Smooth muscle cell (in vitro differentiated cells): ENCODE results near the gene LAMC2. TPM values are rescaled to one million over a fixed set of nuclear protein-coding genes. Genes with fewer than 3 reads are reported as not detected.

Experiments used
- DNase-seq: peaks from one replicate; lab custom pipeline; 2025; ENCODE audit not compliant: unreplicated experiment; lab: John Stamatoyannopoulos, UW
- H2AFZ ChIP-seq: fragments of 200-600 bp; sonication (generic); 2 replicates; pipeline ENCODE4 v1.6.0; 2016; ENCODE audit warnings: antibody characterized with exemption, low read depth, mild to moderate bottlenecking
- H3F3A ChIP-seq: fragments of 200-600 bp; sonication (generic); 2 replicates; pipeline ENCODE4 v1.6.0; 2017; ENCODE audit warnings: antibody characterized with exemption, low read depth
- H3K27ac ChIP-seq: fragments of 200-600 bp; sonication (generic); 2 replicates; pipeline ENCODE4 v1.5.1; 2016; ENCODE audit warnings: low read depth, mild to moderate bottlenecking
- H3K27me3 ChIP-seq: fragments of 200-600 bp; sonication (generic); 2 replicates; pipeline ENCODE4 v1.6.1; 2016; ENCODE audit warnings: low read depth, mild to moderate bottlenecking
- H3K36me3 ChIP-seq: fragments of 200-600 bp; sonication (generic); 2 replicates; pipeline ENCODE4 v1.5.1; 2016; ENCODE audit warnings: low read depth
- H3K4me1 ChIP-seq: fragments of 200-600 bp; sonication (generic); 2 replicates; pipeline ENCODE4 v1.5.1; 2016; ENCODE audit warnings: low read depth
- H3K4me2 ChIP-seq: fragments of 200-600 bp; sonication (generic); 2 replicates; pipeline ENCODE4 v1.6.0; 2016; ENCODE audit warnings: mild to moderate bottlenecking
- H3K4me3 ChIP-seq: fragments of 200-600 bp; sonication (generic); 2 replicates; pipeline ENCODE4 v1.5.1; 2016; ENCODE audit warnings: mild to moderate bottlenecking
- H3K79me2 ChIP-seq: fragments of 200-600 bp; sonication (generic); 2 replicates; pipeline ENCODE4 v1.6.0; 2016; ENCODE audit warnings: low read depth, mild to moderate bottlenecking
- H3K9ac ChIP-seq: fragments of 200-600 bp; sonication (generic); 2 replicates; pipeline ENCODE4 v1.6.0; 2016; ENCODE audit warnings: low read depth
- H3K9me3 ChIP-seq: fragments of 200-600 bp; sonication (generic); replicated peaks from 2 replicates; pipeline ENCODE4 v1.5.1; 2016; ENCODE audit warnings: low read depth
- H4K20me1 ChIP-seq: fragments of 200-600 bp; sonication (generic); 2 replicates; pipeline ENCODE4 v1.6.0; 2016; ENCODE audit warnings: low read depth
- WGBS: methylation state at CpG from one replicate; pipeline ENCODE4 v1.1.7; 2016; ENCODE audit warnings: low lambda C conversion rate; 5-methylcytosine and 5-hydroxymethylcytosine counted together
- polyA plus RNA-seq: library from polyadenylated mRNA; unstranded; fragments of >200 nt; fragmentation: Nextera tagmentation; extraction: Ambion mirVana; gene quantifications from 2 replicates; pipeline ENCODE4 v1.2.1, GENCODE V29; 2016
- total RNA-seq: library from RNA; depleted of rRNA; stranded (reverse); fragments of >200 nt; gene quantifications from 2 replicates; pipeline ENCODE4 v1.2.3, GENCODE V29; 2014
- TF ChIP-seq, protein P1 (sequence below): fragments of 200-600 bp; sonication (generic); IDR thresholded peaks from 2 replicates; pipeline ENCODE4 v1.5.1; 2017; ENCODE audit warnings: borderline replicate concordance, mild to moderate bottlenecking, antibody characterized with exemption; ENCODE audit not compliant: insufficient read depth, poor library complexity, severe bottlenecking

Gene LAMC2
- total and polyA plus RNA-seq, 2 experiments from 2014 or later = 35.1 to 120 TPM

GRCh38 chr1:183209533-183210158 is 23.6 kb downstream of the LAMC2 start:
- no peak overlapping the region for H3K9ac ChIP-seq
- H3K27me3 ChIP-seq = no peaks in the 10 kb centered on the region
- DNase-seq = no peak
- H3K27ac ChIP-seq = no peak overlapping the region
- H3K4me1 ChIP-seq = no peaks in the 10 kb centered on the region
- H2AFZ ChIP-seq = no peak overlapping the region
- H3K4me3 ChIP-seq = no peak overlapping the region
- H3F3A ChIP-seq = no peaks in the 10 kb centered on the region
- no peaks in the 10 kb centered on the region for H3K36me3 ChIP-seq
- H3K9me3 ChIP-seq = no peaks in the 10 kb centered on the region
- H4K20me1 ChIP-seq = no peaks in the 10 kb centered on the region
- no peaks in the 10 kb centered on the region for H3K79me2 ChIP-seq
- H3K4me2 ChIP-seq = no peak overlapping the region
- TF ChIP-seq, protein P1, sequence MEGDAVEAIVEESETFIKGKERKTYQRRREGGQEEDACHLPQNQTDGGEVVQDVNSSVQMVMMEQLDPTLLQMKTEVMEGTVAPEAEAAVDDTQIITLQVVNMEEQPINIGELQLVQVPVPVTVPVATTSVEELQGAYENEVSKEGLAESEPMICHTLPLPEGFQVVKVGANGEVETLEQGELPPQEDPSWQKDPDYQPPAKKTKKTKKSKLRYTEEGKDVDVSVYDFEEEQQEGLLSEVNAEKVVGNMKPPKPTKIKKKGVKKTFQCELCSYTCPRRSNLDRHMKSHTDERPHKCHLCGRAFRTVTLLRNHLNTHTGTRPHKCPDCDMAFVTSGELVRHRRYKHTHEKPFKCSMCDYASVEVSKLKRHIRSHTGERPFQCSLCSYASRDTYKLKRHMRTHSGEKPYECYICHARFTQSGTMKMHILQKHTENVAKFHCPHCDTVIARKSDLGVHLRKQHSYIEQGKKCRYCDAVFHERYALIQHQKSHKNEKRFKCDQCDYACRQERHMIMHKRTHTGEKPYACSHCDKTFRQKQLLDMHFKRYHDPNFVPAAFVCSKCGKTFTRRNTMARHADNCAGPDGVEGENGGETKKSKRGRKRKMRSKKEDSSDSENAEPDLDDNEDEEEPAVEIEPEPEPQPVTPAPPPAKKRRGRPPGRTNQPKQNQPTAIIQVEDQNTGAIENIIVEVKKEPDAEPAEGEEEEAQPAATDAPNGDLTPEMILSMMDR = no peak

DNA sequence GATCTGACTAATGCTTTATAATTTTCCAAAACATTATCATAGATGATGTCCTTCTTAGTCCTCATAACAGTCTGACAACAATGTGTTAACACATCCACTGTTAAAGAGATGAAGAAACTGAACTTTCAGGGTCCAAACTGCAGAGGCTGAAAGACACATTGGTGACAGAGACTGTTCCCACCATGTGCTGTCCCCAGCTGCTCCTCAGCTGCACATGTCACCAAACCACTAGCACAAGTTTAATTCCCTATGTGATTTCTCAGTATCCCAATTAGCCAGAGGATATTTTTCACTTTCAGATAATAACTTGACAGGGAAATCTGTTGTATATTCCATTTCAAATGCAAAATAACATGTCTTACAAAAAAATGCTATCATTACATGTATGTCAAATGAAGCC is 24.6 kb downstream of the LAMC2 start:
- Histone ChIP-seq H3K4me3 (no peak overlapping the region), H3K27ac (no peak overlapping the region), H3K27me3 (no peaks in the 10 kb centered on the region), H3F3A (no peaks in the 10 kb centered on the region), H3K9me3 (no peaks in the 10 kb centered on the region), H3K79me2 (no peaks in the 10 kb centered on the region), H3K4me1 (no peaks in the 10 kb centered on the region), H2AFZ (no peak overlapping the region), H3K36me3 (no peaks in the 10 kb centered on the region), H3K9ac (no peak overlapping the region), H4K20me1 (no peaks in the 10 kb centered on the region), H3K4me2 (no peak overlapping the region)
- TF ChIP-seq, protein P1 = no peak
- DNase-seq = no peak

- Histone ChIP-seq H3K27ac (no peak overlapping the region), H3K4me3 (no peak overlapping the region), H3K79me2 (no peaks in the 10 kb centered on the region), H3K9ac (no peak overlapping the region), H4K20me1 (no peaks in the 10 kb centered on the region), H3K4me1 (no peaks in the 10 kb centered on the region), H3K4me2 (no peak overlapping the region), H3K27me3 (no peaks in the 10 kb centered on the region), H3K9me3 (no peaks in the 10 kb centered on the region), H2AFZ (no peak overlapping the region), H3F3A (no peaks in the 10 kb centered on the region), H3K36me3 (no peaks in the 10 kb centered on the region)
- TF ChIP-seq, protein P1 = no peak
- DNase-seq = no peak
- 81% methylated on average over 1 of the region's 1 CpG for WGBS
Measured at GRCh38 chr1:183212870-183213269, 26.8 kb downstream of the LAMC2 start.
